Endodermal cell (in vitro differentiated cells): ENCODE results near the gene NLK. TPM values are rescaled to one million over a fixed set of nuclear protein-coding genes. Genes with fewer than 3 reads are reported as not detected.

Experiments
- DNase-seq: peaks from one replicate; pipeline ENCODE4 v3.0.0-alpha.2; 2017
- H3K27ac ChIP-seq: 2 replicates; pipeline ENCODE4 v1.5.1; 2013; ENCODE audit warnings: mild to moderate bottlenecking, low read depth, low read length, moderate library complexity
- H3K27me3 ChIP-seq: 2 replicates; pipeline ENCODE4 v1.6.1; 2013; ENCODE audit warnings: mild to moderate bottlenecking, low read length, moderate library complexity; ENCODE audit not compliant: insufficient read depth, control insufficient read depth, poor library complexity, severe bottlenecking
- H3K36me3 ChIP-seq: 2 replicates; pipeline ENCODE4 v1.7.0; 2013; ENCODE audit warnings: mild to moderate bottlenecking, low read length, moderate library complexity; ENCODE audit not compliant: control insufficient read depth, insufficient read depth
- H3K4me1 ChIP-seq: one replicate; pipeline ENCODE4 v1.7.0; 2013; ENCODE audit warnings: low read length; ENCODE audit not compliant: control insufficient read depth, insufficient read depth
- H3K4me3 ChIP-seq: 2 replicates; pipeline ENCODE4 v1.5.1; 2013; ENCODE audit warnings: mild to moderate bottlenecking, low read length, moderate library complexity
- H3K9ac ChIP-seq: 2 replicates; pipeline ENCODE4 v1.6.1; 2013; ENCODE audit warnings: mild to moderate bottlenecking, low read length, moderate library complexity; ENCODE audit not compliant: poor library complexity, severe bottlenecking; ENCODE audit errors: extremely low read depth
- H3K9me3 ChIP-seq: 2 replicates; pipeline ENCODE4 v1.6.1; 2013; ENCODE audit warnings: mild to moderate bottlenecking, low read length, moderate library complexity; ENCODE audit not compliant: control insufficient read depth
- H3K27ac Mint-ChIP-seq: 2 replicates; pipeline ENCODE4 v1.8.0; 2020; ENCODE audit warnings: mixed read lengths
- H3K27me3 Mint-ChIP-seq: 2 replicates; pipeline ENCODE4 v1.8.0; 2021; ENCODE audit warnings: mild to moderate bottlenecking, mixed read lengths; ENCODE audit not compliant: insufficient read depth
- H3K36me3 Mint-ChIP-seq: 2 replicates; pipeline ENCODE4 v1.8.0; 2020; ENCODE audit warnings: low read depth, mixed read lengths
- H3K4me1 Mint-ChIP-seq: 2 replicates; pipeline ENCODE4 v1.8.0; 2020; ENCODE audit warnings: mixed read lengths
- H3K4me3 Mint-ChIP-seq: 2 replicates; pipeline ENCODE4 v1.8.0; 2020; ENCODE audit warnings: mild to moderate bottlenecking, moderate library complexity, mixed read lengths
- H3K9me3 Mint-ChIP-seq: 2 replicates; pipeline ENCODE4 v1.8.0; 2020; ENCODE audit warnings: mild to moderate bottlenecking, mixed read lengths
- CTCF ChIP-seq: fragments of 200-600 bp; sonication (generic); conservative IDR thresholded peaks from 2 replicates; pipeline ENCODE4 v1.5.0; 2021; ENCODE audit warnings: antibody characterized with exemption, mild to moderate bottlenecking
- WGBS, 2 experiments: methylation state at CpG; one replicate each; pipeline versions ENCODE4 v1.1.5 to v1.1.7; 2013; ENCODE audit warnings: missing lambda C conversion rate in 2 of 2, mixed read lengths in 1 of 2; ENCODE audit not compliant: insufficient coverage in 1 of 2, insufficient read length in 1 of 2; 5-methylcytosine and 5-hydroxymethylcytosine counted together
- total RNA-seq, 2 donors: library from RNA; stranded (reverse); fragmentation: NEBNext Ultra II Directional in 1 of 2; extraction: Animal tissue kit (Norgen Biotek cat#: 25700) in 1 of 2; gene quantifications; 2 replicates in 1 of 2; 3 replicates in 1 of 2; pipeline ENCODE4 v1.2.1, GENCODE V29; 2021

The NLK gene
- total RNA-seq, 2 donors from 2014 or later = 49.2 to 50.3 TPM

- TF ChIP-seq CTCF = no peak
- Histone ChIP-seq H3K4me1 (no peaks in the 10 kb centered on the region), H3K36me3 (peaks cover 46% of the 10 kb centered on the region), H3K27ac (no peak overlapping the region), H3K9me3 (no peaks in the 10 kb centered on the region), H3K4me3 (no peak overlapping the region), H3K27me3 (no peaks in the 10 kb centered on the region), H3K9ac (no peak overlapping the region)
- no peak overlapping the region for H3K27ac Mint-ChIP-seq
- no peaks in the 10 kb centered on the region for H3K4me1 Mint-ChIP-seq
- DNase-seq = no peak
- H3K9me3 Mint-ChIP-seq = no peaks in the 10 kb centered on the region
- peaks cover 26% of the 10 kb centered on the region for H3K36me3 Mint-ChIP-seq
- WGBS, 2 experiments = 93% methylated on average over 1 of the region's 1 CpG; no CpG with 5 or more reads in 1 of the 2 experiments
- H3K4me3 Mint-ChIP-seq = no peak overlapping the region
- no peaks in the 10 kb centered on the region for H3K27me3 Mint-ChIP-seq
Measured at GRCh38 chr17:28127196-28127595, 84.7 kb downstream of the NLK start.

GRCh38 chr17:28128779-28129178 lies 86.3 kb downstream of the NLK start:
- H3K4me1 ChIP-seq = no peaks in the 10 kb centered on the region
- H3K27me3 ChIP-seq = no peaks in the 10 kb centered on the region
- 100% methylated on average over 1 of the region's 1 CpG; no CpG with 5 or more reads in 1 of the 2 experiments for WGBS, 2 experiments
- H3K36me3 ChIP-seq = peaks cover 43% of the 10 kb centered on the region
- no peak overlapping the region for H3K9ac ChIP-seq
- H3K4me1 Mint-ChIP-seq = no peaks in the 10 kb centered on the region
- no peak for TF ChIP-seq CTCF
- no peaks in the 10 kb centered on the region for H3K27me3 Mint-ChIP-seq
- no peaks in the 10 kb centered on the region for H3K9me3 ChIP-seq
- no peak overlapping the region for H3K27ac ChIP-seq
- no peak for DNase-seq
- H3K9me3 Mint-ChIP-seq = no peaks in the 10 kb centered on the region
- H3K36me3 Mint-ChIP-seq = peaks cover 33% of the 10 kb centered on the region
- no peak overlapping the region for H3K4me3 ChIP-seq
- H3K27ac Mint-ChIP-seq = no peak overlapping the region
- H3K4me3 Mint-ChIP-seq = no peak overlapping the region

GRCh38 chr17:28130472-28130871 lies 88.0 kb downstream of the NLK start:
- Histone ChIP-seq H3K4me1 (no peaks in the 10 kb centered on the region), H3K27me3 (no peaks in the 10 kb centered on the region), H3K4me3 (no peak overlapping the region), H3K9me3 (no peaks in the 10 kb centered on the region), H3K27ac (no peak overlapping the region), H3K36me3 (peaks cover 38% of the 10 kb centered on the region), H3K9ac (no peak overlapping the region)
- Mint-ChIP-seq H3K27ac (no peak overlapping the region), H3K9me3 (no peaks in the 10 kb centered on the region), H3K36me3 (peaks cover 34% of the 10 kb centered on the region), H3K27me3 (no peaks in the 10 kb centered on the region), H3K4me1 (no peaks in the 10 kb centered on the region), H3K4me3 (no peak overlapping the region)
- TF ChIP-seq CTCF = no peak
- WGBS, 2 experiments = 88 to 100% methylated on average over 2 of the region's 2 CpGs
- DNase-seq = no peak
